HUES64 (cell line): ENCODE results near the gene CUEDC1.
A peak's percentile ranks its signal among the peaks of the same experiment; 100 is the strongest.

Experiments
- H3K27ac ChIP-seq: 2 replicates; pipeline ENCODE4 v1.7.0; 2013; ENCODE audit warnings: low read depth, low read length, inconsistent platforms
- H3K27me3 ChIP-seq: 2 replicates; pipeline ENCODE4 v1.6.1; 2013; ENCODE audit warnings: mild to moderate bottlenecking, low read length; ENCODE audit not compliant: insufficient read depth
- H3K36me3 ChIP-seq: 2 replicates; pipeline ENCODE4 v1.6.1; 2013; ENCODE audit warnings: mild to moderate bottlenecking, low read length; ENCODE audit not compliant: insufficient read depth
- H3K4me1 ChIP-seq: 2 replicates; pipeline ENCODE4 v1.6.1; 2013; ENCODE audit warnings: mild to moderate bottlenecking, low read length, moderate library complexity; ENCODE audit not compliant: insufficient read depth
- H3K4me3 ChIP-seq: 2 replicates; pipeline ENCODE4 v1.5.1; 2013; ENCODE audit warnings: mild to moderate bottlenecking, low read length, moderate library complexity
- H3K9ac ChIP-seq: 2 replicates; pipeline ENCODE4 v1.6.1; 2013; ENCODE audit warnings: mild to moderate bottlenecking, low read depth, low read length
- H3K9me3 ChIP-seq: 2 replicates; pipeline ENCODE4 v1.6.1; 2013; ENCODE audit warnings: low read depth, low read length; ENCODE audit not compliant: insufficient read depth
- WGBS: fragments of 150-250, 120-280 bp; methylation state at CpG from one replicate; pipeline ENCODE4 v1.1.7; 2013; ENCODE audit warnings: missing lambda C conversion rate; 5-methylcytosine and 5-hydroxymethylcytosine counted together

The CUEDC1 gene

GRCh38 chr17:57935833-57936807 is 19.1 kb downstream of the CUEDC1 start:
- peak overlapping the region; percentile 91 for H3K27ac ChIP-seq
- no peak overlapping the region for H3K4me3 ChIP-seq
- peak overlapping the region; percentile 70 for H3K9ac ChIP-seq
- H3K4me1 ChIP-seq, result peaks cover 36% of the 10 kb centered on the region
- whole genome bisulfite sequencing, result 68% methylated on average over 11 of the region's 11 CpGs
- no peaks in the 10 kb centered on the region for H3K27me3 ChIP-seq
- no peaks in the 10 kb centered on the region for H3K36me3 ChIP-seq
- H3K9me3 ChIP-seq, result no peaks in the 10 kb centered on the region

- H3K4me1 ChIP-seq, result peaks cover 36% of the 10 kb centered on the region
Measured at GRCh38 chr17:57931488-57932137, 23.6 kb downstream of the CUEDC1 start.

GRCh38 chr17:57930239-57930638 is 25.0 kb downstream of the CUEDC1 start:
- Histone ChIP-seq H3K4me3 (no peak overlapping the region), H3K9me3 (no peaks in the 10 kb centered on the region), H3K9ac (no peak overlapping the region), H3K27ac (no peak overlapping the region), H3K27me3 (no peaks in the 10 kb centered on the region), H3K4me1 (peaks cover 31% of the 10 kb centered on the region), H3K36me3 (no peaks in the 10 kb centered on the region)
- 89% methylated on average over 5 of the region's 5 CpGs for WGBS

More at GRCh38 chr17:57931488-57932137, 23.6 kb downstream of the CUEDC1 start:
- 83% methylated on average over 12 of the region's 12 CpGs for WGBS
- H3K27me3 ChIP-seq, result no peaks in the 10 kb centered on the region
- no peak overlapping the region for H3K27ac ChIP-seq
- no peak overlapping the region for H3K4me3 ChIP-seq
- no peak overlapping the region for H3K9ac ChIP-seq
- no peaks in the 10 kb centered on the region for H3K9me3 ChIP-seq
- H3K36me3 ChIP-seq, result no peaks in the 10 kb centered on the region

GRCh38 chr17:57929386-57929785 is 25.8 kb downstream of the CUEDC1 start:
- H3K27me3 ChIP-seq, result no peaks in the 10 kb centered on the region

GRCh38 chr17:57928928-57929327 is 26.3 kb downstream of the CUEDC1 start:
- no peak overlapping the region for H3K27ac ChIP-seq
- 88% methylated on average over 5 of the region's 5 CpGs for WGBS
- H3K4me3 ChIP-seq, result no peak overlapping the region
- H3K27me3 ChIP-seq, result no peaks in the 10 kb centered on the region
- H3K9me3 ChIP-seq, result no peaks in the 10 kb centered on the region
- no peaks in the 10 kb centered on the region for H3K36me3 ChIP-seq
- no peak overlapping the region for H3K9ac ChIP-seq
- H3K4me1 ChIP-seq, result peaks cover 31% of the 10 kb centered on the region

More at GRCh38 chr17:57929386-57929785, 25.8 kb downstream of the CUEDC1 start:
- peaks cover 31% of the 10 kb centered on the region for H3K4me1 ChIP-seq
- no peaks in the 10 kb centered on the region for H3K36me3 ChIP-seq
- H3K27ac ChIP-seq, result no peak overlapping the region
- no peak overlapping the region for H3K9ac ChIP-seq
- no peak overlapping the region for H3K4me3 ChIP-seq
- 92% methylated on average over 4 of the region's 4 CpGs for WGBS
- no peaks in the 10 kb centered on the region for H3K9me3 ChIP-seq

- Histone ChIP-seq H3K9me3 (no peaks in the 10 kb centered on the region), H3K4me1 (peaks cover 31% of the 10 kb centered on the region), H3K27ac (peak overlapping the region; percentile 2; the same call in 1 of the 2 replicates), H3K27me3 (no peaks in the 10 kb centered on the region), H3K36me3 (no peaks in the 10 kb centered on the region), H3K4me3 (no peak overlapping the region), H3K9ac (no peak overlapping the region)
- 7% methylated on average over 5 of the region's 5 CpGs for WGBS
Measured at GRCh38 chr17:57927048-57927723, 28.0 kb downstream of the CUEDC1 start.

- H3K4me1 ChIP-seq, result peaks cover 31% of the 10 kb centered on the region
- H3K9ac ChIP-seq, result no peak overlapping the region
- no peaks in the 10 kb centered on the region for H3K27me3 ChIP-seq
- H3K36me3 ChIP-seq, result no peaks in the 10 kb centered on the region
- no peak overlapping the region for H3K4me3 ChIP-seq
- no peak overlapping the region for H3K27ac ChIP-seq
- H3K9me3 ChIP-seq, result no peaks in the 10 kb centered on the region
- 24% methylated on average over 7 of the region's 7 CpGs for WGBS
Measured at GRCh38 chr17:57926723-57927047, 28.5 kb downstream of the CUEDC1 start.

- H3K9me3 ChIP-seq, result no peaks in the 10 kb centered on the region
- H3K27ac ChIP-seq, result no peak overlapping the region
- no peaks in the 10 kb centered on the region for H3K27me3 ChIP-seq
- no peaks in the 10 kb centered on the region for H3K36me3 ChIP-seq
- WGBS, result 79% methylated on average over 9 of the region's 9 CpGs
- H3K9ac ChIP-seq, result no peak overlapping the region
- peaks cover 26% of the 10 kb centered on the region for H3K4me1 ChIP-seq
- H3K4me3 ChIP-seq, result no peak overlapping the region
Measured at GRCh38 chr17:57925361-57925990, 29.7 kb downstream of the CUEDC1 start.

- over 99% methylated on average over 3 of the region's 4 CpGs for WGBS
- no peaks in the 10 kb centered on the region for H3K36me3 ChIP-seq
- no peak overlapping the region for H3K9ac ChIP-seq
- H3K27me3 ChIP-seq, result no peaks in the 10 kb centered on the region
- H3K27ac ChIP-seq, result no peak overlapping the region
- peaks cover 32% of the 10 kb centered on the region for H3K4me1 ChIP-seq
- no peaks in the 10 kb centered on the region for H3K9me3 ChIP-seq
- no peak overlapping the region for H3K4me3 ChIP-seq
Measured at GRCh38 chr17:57924677-57925076, 30.5 kb downstream of the CUEDC1 start.

GRCh38 chr17:57923182-57923872 is 31.9 kb downstream of the CUEDC1 start:
- Histone ChIP-seq H3K4me1 (peaks cover 37% of the 10 kb centered on the region), H3K27ac (no peak overlapping the region)

More at GRCh38 chr17:57923182-57923872, 31.9 kb downstream of the CUEDC1 start:
- Histone ChIP-seq H3K4me3 (no peak overlapping the region), H3K27me3 (no peaks in the 10 kb centered on the region), H3K9ac (no peak overlapping the region), H3K36me3 (no peaks in the 10 kb centered on the region), H3K9me3 (no peaks in the 10 kb centered on the region)
- 97% methylated on average over 5 of the region's 5 CpGs for WGBS
